Activated CD4-positive, alpha-beta T cell treated with anti-CD3 and anti-CD28 coated beads, Interleukin-2, amount 50 U/mL, for 48 hours (primary cell): ENCODE measurements around the gene LEMD3.
"Not testable (repeated sequence)": the region's sequence is repeated elsewhere in the genome, so short reads cannot be mapped to it uniquely, and the experiment has no call there.

Experiments used
- DNase-seq, 2 experiments: peaks; one replicate each; pipeline ENCODE4 v3.0.0-alpha.2; 2020

LEMD3 gene

DNA sequence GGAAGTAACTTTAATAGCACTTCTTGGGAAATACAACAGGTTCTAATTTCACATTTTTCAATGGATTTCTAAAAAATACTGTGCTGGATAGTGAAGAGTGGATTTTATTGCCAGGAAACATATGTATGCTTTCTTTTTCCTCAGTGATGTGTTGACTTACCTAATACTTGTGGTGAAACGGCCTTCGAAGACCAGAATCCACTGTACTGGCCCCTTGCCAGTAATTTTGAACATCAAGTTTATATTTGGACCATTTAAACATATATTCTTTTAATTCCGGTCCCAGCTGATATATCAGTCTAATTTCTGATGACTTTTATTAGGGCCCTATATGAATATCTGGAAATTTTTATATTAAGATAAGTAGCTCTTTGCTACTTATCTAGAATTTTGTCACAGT is 110.9 kb downstream of the LEMD3 start:
- no peak for DNase-seq

DNA sequence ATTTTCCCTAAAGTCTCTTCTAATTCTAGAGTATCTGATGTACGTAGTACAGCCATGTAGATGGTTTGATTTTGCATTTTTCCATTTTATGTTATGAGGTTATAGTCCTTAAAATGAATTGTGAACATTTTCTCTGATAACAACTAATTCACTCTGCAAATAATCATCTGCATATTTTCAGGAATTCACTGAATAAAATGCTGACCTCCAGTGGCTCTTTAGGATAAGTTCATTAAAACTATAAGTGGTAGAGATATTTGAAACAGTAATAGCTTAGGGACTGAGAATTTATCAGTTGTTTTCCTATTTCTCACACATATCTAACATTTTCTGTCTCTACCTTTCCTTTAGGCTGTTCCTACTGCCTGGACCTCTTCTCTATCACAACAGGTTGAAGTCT is 113.5 kb downstream of the LEMD3 start:
- no peak for DNase-seq

DNA sequence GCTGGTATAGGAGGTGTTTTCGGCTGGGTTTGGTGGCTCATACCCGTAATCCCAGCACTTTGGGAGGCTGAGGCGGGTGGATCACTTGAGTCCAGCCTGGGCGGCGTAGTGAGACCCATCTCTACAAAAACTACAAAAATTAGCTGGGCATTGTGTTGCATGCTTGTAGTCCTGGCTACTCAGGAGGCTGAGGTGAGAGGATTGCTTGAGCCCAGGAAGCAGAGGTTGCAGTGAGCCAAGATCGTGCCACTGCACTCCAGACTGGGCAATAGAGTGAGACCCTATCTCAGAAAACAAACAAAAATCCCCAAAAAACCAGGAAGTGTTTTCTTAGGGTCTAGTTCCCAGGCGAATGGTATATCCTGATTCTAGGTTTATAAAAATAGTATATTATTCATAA is 116.1 kb downstream of the LEMD3 start:
- not testable (repeated sequence) for DNase-seq

DNA sequence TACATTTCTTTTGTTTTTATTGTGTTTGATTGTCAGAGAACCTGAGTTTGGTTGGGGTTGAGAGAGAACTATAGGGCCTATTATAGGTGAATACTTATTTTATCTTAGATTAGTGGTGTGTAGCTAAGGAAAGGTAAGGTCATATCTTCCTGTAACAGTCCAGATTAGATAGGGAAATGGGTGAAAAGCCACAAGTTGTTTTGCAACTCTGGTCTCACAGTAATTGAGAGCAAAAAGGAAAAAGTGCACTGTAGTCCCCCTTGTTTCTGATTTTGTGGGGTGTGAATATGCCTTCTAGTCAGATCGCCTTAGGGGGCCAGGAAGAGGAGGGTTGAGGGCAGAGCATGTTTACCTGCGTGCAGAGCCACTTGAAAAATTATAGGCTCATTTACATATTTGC is 118.0 kb downstream of the LEMD3 start:
- DNase-seq: no peak

DNA sequence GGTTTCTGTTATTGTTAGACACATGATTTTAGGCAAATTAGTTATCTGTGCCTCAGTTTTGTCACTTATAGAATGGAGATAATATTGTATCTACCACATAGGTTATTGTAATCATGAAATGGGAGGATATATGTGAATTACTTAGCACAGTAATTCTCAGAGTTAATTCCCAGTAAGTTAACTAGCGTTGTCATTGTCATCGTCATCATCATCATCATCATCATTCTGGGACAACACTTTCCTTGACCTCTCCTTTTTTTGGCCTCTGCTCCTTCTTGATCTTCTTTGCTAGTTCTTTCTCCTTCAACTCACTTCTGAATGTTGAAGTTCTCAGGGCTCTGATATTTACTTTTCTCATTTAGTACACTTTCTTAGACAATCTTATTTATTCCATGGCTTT is 122.9 kb downstream of the LEMD3 start:
- no peak for DNase-seq

DNA sequence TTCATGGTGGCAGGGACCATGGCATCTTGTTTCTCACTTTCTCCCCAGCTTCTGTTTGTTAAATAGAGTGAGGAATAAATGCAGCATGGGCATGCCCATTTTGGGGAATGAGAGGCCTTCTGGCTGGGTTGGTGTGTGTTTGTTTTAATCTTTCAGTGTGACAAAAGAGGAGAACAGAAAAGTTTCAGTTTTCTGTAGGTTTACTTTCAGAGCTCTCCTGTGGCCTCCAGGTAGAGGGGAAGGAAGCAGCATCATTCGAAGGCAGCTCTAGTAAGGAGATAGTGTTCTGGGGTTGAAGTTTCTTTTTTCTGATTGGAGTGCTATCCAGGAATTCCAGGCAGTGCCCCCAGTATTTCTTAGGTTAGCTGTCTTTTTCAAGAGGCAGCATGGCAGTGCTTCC is 124.4 kb downstream of the LEMD3 start:
- DNase-seq: no peak

DNA sequence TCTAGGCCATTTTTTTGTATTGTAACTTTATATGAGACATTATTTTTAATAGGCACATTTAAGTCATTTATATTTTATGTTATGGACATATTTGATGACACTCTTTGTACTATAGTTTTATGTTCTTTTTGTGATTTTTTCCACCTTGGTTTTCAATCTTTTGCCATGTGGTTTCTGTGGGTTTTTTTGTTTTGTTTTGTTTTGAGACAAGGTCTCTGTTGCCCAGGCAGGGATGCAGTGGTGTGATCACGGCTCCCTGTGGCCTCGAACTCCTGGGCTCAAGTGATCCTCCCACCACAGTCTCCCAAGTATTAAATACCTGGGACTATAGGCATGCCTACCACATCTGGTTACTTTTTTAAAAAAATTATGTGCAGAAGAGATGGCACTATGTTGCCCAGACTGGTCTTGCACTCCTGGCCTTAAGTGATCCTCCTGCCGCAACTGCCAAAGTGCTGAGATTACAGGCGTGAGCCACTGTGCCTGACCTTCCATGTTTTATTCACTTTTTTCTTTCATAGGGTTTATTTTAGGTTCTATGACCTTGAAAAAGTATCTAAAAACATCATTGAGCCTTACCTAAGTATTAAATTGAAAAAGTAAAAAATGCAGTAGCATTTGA is 125.4 kb downstream of the LEMD3 start:
- no peak for DNase-seq

DNA sequence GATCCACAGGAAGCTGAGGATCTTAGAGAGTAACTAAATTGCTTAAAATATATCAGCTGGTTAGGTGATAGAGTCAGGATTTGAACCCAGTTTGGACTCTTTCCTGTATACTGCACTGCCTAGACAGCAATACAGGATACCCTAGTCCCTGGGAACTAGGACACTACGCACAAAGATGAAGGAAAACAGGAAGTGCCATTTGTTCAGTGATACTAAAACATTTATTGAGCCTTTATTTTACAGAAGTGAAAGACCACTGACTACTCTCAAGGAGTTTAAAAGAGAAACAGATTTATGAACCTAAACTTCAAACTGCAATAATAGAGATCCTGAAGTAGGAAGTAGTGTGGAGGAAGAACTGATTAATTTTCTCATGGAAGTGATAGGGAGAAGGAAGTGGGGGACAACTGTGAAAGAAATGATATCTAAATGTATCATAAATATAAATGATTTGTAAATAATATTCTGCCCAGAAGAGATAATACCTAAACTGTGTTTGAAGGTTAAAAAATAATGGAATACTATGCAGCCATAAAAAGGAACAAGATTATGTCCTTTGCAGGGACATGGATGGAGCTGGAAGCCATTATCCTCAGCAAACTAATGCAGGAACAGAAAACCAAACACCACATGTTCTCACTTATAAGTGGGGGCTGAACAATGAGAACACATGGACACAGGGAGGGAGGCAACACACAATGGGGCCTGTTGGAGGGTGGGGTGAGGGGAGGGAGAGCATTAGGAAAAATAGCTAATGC is 127.3 kb downstream of the LEMD3 start:
- no peak for DNase-seq
